GM21367 (cell line): ENCODE measurements around the gene FCHO2.
"Not testable (repeated sequence)": the region's sequence is repeated elsewhere in the genome, so short reads cannot be mapped to it uniquely, and the experiment has no call there.

ENCODE experiments used
- ATAC-seq: cut with Tn5 transposase; IDR thresholded peaks from one replicate; pipeline ENCODE4 v1.9.1; 2021; ENCODE audit not compliant: unreplicated experiment

FCHO2 gene, protein sequence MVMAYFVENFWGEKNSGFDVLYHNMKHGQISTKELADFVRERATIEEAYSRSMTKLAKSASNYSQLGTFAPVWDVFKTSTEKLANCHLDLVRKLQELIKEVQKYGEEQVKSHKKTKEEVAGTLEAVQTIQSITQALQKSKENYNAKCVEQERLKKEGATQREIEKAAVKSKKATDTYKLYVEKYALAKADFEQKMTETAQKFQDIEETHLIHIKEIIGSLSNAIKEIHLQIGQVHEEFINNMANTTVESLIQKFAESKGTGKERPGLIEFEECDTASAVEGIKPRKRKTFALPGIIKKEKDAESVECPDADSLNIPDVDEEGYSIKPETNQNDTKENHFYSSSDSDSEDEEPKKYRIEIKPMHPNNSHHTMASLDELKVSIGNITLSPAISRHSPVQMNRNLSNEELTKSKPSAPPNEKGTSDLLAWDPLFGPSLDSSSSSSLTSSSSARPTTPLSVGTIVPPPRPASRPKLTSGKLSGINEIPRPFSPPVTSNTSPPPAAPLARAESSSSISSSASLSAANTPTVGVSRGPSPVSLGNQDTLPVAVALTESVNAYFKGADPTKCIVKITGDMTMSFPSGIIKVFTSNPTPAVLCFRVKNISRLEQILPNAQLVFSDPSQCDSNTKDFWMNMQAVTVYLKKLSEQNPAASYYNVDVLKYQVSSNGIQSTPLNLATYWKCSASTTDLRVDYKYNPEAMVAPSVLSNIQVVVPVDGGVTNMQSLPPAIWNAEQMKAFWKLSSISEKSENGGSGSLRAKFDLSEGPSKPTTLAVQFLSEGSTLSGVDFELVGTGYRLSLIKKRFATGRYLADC

GRCh38 chr5:72955768-72956323 is at the start of gene FCHO2:
Gene FCHO2, plus strand, starts transcription at chr5:72956041. Its CDS starts 56 bp downstream, at chr5:72956097.
- ATAC-seq, result peak; percentile 82

- ATAC-seq, result no peak
These were observed 49.0 kb upstream of the FCHO2 start for GRCh38 chr5:72906806-72907205.

DNA sequence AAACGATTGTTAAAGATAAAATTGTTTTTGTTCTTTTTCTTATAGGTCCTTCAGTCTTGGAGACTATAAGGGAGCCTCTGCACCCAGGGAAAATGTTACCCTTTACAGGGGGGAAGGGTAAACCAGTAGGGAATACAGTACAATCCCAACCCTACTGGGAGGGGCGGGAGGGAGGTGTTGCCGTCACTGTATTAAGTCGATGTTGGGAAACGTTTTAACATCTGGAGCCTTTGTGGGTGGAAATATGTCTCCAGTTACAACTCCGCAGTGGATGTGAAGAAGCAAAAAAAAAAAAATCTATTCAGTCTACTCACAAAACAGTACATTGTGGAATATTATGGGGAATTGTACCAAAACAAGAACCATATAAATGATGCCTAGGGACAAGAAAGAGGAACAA is 47.2 kb upstream of the FCHO2 start:
- no peak for ATAC-seq

DNA sequence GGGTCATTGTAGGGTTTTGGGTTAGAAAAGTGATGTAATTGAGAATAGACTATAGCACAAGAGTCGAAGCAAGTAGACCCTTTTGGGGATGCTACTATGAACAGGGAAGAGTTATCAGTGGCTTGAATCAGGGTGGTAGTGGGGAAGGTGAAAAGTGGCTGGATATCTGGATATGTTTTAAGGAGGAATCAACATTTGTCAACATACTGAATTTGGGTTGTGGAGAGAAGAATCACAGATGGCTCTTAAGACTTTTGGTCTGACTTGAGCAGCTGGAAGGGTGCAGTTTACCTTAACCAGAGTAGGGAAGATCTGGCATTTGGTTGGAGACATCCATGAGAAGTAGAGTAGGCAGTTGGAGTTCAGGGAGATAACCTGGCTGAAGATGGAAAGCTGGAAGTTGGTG is 38.5 kb upstream of the FCHO2 start:
- ATAC-seq, result no peak

DNA sequence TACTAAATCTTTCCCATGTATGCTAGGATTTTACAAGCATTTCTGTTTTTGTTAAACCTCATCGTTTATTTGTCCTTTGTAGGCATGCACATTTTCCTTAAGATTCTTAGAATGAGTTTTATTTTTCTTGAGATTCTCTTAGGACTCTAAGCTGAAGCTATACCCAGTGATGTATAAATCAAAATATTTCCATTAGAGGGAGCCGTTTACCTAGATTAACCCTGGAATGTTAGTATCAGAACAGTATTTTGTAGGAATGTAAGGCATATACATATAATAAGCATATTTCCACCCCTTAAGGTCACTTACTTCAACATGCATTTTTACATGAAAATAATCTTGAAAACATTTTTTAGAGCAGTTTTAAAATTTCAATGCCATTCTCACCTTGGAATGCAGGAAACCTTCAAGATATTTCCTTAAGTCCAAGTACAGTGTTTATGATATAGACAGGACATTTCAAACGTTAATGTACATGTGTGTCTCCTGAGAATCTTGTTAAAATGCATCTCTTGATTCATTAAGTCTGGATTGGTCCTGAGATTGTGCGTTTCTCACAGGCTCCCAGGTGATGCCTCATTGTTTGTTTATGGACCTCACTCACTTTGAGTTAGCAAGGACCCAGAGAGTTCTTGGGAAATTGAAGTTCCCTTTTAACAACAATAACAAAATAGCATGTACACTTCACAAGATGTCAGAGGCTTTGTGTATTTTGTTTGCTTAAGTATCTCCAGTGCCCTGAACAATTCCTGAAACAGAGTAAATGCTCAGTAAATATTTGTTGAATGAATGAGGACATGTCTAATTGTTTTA is 34.9 kb upstream of the FCHO2 start:
- ATAC-seq, result no peak

- no peak for ATAC-seq
These were observed 34.0 kb upstream of the FCHO2 start for GRCh38 chr5:72921886-72922285.

GRCh38 chr5:72922422-72922821 is 33.4 kb upstream of the FCHO2 start:
- no peak for ATAC-seq

DNA sequence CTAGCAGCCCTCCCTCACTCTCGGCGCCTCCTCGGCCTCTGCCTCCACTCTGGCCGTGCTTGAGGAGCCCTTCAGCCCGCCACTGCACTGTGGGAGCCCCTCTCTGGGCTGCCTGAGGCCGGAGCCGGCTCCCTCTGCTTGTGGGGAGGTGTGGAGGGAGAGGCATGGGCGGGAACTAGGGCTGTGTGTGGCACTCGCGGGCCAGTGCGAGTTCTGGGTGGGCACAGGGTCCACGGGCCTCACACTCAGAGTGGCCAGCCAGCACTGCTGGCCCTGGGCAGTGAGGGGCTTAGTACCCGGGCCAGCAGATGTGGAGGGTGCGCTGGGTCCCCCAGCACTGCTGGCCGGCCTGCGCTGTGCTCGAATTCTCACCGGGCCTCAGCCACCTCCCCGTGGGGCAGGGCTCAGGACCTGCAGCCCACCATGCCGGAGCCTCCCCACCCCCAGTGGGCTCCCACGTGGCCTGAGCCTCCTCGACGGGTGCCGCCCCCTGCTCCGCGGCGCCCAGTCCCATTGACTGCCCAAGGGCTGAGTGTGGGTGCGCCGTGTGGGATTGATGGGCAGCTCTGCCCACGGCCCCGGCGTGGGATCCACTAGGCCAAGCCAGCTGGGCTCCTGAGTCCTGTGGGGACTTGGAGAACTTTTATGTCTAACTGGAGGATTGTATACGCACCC is 30.4 kb upstream of the FCHO2 start:
- ATAC-seq, result no peak

- ATAC-seq, result not testable (repeated sequence)
These were observed 23.2 kb upstream of the FCHO2 start for GRCh38 chr5:72932686-72933085.

DNA sequence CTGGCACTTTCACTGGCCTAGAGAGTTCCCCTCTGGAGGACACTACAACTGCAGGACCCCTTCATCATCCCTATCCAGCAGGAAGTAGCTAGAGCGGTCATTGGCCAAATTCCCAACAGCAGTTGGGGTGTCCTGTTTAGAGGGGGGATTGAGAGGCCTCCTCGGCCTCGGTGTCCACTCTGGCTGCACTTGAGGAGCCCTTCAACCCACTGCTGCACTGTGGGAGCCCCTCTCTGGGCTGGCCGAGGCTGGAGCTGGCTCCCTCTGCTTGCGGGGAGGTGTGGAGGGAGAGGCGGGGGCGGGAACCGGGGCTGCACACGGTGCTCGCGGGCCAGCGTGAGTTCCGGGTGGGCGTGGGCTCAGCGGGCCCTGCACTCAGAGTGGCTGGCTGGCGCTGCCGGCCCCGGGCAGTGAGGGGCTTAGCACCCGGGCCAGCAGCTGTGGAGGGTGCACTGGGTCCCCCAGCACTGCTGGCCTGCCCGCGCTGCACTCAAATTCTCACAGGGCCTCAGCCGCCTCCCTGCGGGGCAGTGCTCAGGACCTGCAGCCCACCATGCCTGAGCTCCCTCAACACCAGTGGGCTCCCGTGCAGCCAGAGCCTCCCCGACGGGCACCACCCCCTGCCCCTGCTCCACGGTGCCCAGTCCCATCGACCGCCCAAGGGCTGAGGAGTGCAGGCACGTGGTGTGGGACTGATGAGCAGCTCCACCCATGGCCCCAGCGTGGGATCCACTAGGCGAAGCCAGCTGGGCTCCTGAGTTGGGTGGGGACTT is 20.7 kb upstream of the FCHO2 start:
- ATAC-seq, result not testable (repeated sequence)

GRCh38 chr5:72936893-72937292 is 18.9 kb upstream of the FCHO2 start:
- no peak for ATAC-seq

- no peak for ATAC-seq
These were observed 18.3 kb upstream of the FCHO2 start for GRCh38 chr5:72937517-72938061.

DNA sequence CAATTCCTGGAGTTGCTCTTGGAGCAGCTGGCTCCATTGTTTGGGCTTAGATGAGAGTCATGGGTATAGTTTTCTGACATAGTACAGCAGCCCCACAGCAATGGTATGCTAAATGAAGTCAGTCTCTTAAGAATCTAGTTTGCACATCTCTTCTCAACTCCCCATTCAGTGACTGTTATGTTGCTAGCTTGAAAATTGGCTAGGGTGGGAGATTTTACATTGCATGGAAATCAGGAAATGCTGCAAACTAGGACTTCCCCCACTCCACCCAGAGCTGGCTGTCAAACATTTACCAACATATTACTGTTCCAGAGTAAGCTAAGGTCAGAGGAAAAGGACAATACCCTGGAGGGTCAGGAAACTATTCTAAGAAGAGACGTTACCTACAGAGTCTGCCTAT is 17.6 kb upstream of the FCHO2 start:
- no peak for ATAC-seq

- no peak for ATAC-seq
These were observed 15.8 kb upstream of the FCHO2 start for GRCh38 chr5:72940082-72940481.

GRCh38 chr5:72943307-72943706 is 12.5 kb upstream of the FCHO2 start:
- ATAC-seq, result no peak

GRCh38 chr5:72947498-72947897 is 8.3 kb upstream of the FCHO2 start:
- ATAC-seq, result no peak

- no peak for ATAC-seq
These were observed 6.4 kb upstream of the FCHO2 start for GRCh38 chr5:72949481-72949880.

- ATAC-seq, result no peak
These were observed 4.0 kb upstream of the FCHO2 start for GRCh38 chr5:72951671-72952468.

DNA sequence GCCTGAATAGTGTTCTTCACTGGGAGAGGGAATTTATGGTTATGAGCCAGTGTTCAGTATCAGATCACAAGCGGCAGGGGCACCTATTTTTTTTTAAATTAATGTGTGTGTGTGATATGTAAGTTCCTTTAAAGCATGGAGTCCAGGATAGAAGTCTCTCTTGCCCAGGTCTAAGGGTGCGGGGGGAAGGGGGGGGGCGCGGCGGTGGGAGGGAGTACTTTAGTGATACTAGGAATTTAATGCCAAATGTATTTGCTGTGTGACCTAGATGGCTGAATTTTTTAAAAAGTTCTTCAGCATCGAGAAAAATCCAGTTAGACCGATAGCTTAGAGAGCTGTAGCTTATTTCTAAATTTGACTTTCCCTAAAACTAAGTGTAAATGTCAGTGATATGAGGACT is 1.5 kb upstream of the FCHO2 start:
- ATAC-seq, result no peak
